Activated naive CD8-positive, alpha-beta T cell treated with anti-CD3 and anti-CD28 coated beads, Interleukin-2, amount 50 U/mL, for 24 hours (primary cell): ENCODE results near the gene KREMEN1.
"Not testable (repeated sequence)": the region's sequence is repeated elsewhere in the genome, so short reads cannot be mapped to it uniquely, and the experiment has no call there.

Source experiments
- ATAC-seq: fragments of 150-1000 bp; cut with Tn5 transposase; one replicate; pipeline ENCODE4 v1.10.0; 2021
- DNase-seq: peaks from one replicate; pipeline ENCODE4 v3.0.0; 2021
- H3K27ac Mint-ChIP-seq: one replicate; pipeline ENCODE4 v1.8.0; 2021; ENCODE audit warnings: mild to moderate bottlenecking, mixed read lengths
- H3K27me3 Mint-ChIP-seq: one replicate; pipeline ENCODE4 v1.8.0; 2021; ENCODE audit warnings: mixed read lengths
- H3K36me3 Mint-ChIP-seq: one replicate; pipeline ENCODE4 v1.8.0; 2021; ENCODE audit warnings: low read depth, mixed read lengths
- H3K4me1 Mint-ChIP-seq: one replicate; pipeline ENCODE4 v1.8.0; 2021; ENCODE audit warnings: mixed read lengths
- H3K4me3 Mint-ChIP-seq: one replicate; pipeline ENCODE4 v1.8.0; 2021; ENCODE audit warnings: mild to moderate bottlenecking, moderate library complexity, mixed read lengths
- H3K9me3 Mint-ChIP-seq: one replicate; pipeline ENCODE4 v1.8.0; 2021; ENCODE audit warnings: mixed read lengths

The KREMEN1 gene

DNA sequence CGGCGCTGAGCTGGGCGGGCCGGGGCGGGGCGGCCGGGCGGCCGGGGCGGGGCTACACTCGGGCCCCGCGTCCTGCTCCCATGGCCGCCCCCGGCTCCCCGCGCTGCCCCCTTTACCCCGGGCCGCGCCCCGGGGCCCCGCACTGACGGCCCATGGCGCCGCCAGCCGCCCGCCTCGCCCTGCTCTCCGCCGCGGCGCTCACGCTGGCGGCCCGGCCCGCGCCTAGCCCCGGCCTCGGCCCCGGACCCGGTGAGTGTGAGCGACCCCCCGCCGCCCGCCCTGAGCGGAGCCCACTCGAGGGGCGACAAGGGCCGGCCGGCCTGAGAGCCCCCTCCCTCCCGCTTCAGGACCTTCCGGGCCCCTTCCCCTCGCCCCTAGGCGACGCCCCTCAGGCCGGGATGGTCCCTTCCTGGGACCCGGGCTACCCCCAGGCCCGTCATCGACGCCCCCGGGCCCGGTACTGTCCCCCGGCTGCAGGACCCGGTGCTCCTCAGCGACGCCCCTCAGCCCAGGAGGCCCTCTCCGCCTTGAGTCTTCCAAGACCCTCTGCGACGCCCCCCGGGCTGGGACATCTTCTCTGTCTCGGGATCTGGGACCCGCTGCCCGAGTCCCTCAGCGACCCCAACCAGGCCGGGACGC lies at the start of gene KREMEN1:
KREMEN1 (plus strand) TSS at position 57 of the 639 bp plus-strand sequence; CDS start at position 153, 96 bp downstream.
- DNase-seq: no peak
- no peaks in the 10 kb centered on the region for H3K9me3 Mint-ChIP-seq
- no peaks in the 10 kb centered on the region for H3K36me3 Mint-ChIP-seq
- no peak within 1 kb of the TSS for H3K27ac Mint-ChIP-seq
- H3K4me3 Mint-ChIP-seq: peak within 1 kb of the TSS; percentile 63
- H3K4me1 Mint-ChIP-seq: peaks cover 24% of the 10 kb centered on the region
- ATAC-seq: no peak
- peaks cover 66% of the 10 kb centered on the region for H3K27me3 Mint-ChIP-seq

DNA sequence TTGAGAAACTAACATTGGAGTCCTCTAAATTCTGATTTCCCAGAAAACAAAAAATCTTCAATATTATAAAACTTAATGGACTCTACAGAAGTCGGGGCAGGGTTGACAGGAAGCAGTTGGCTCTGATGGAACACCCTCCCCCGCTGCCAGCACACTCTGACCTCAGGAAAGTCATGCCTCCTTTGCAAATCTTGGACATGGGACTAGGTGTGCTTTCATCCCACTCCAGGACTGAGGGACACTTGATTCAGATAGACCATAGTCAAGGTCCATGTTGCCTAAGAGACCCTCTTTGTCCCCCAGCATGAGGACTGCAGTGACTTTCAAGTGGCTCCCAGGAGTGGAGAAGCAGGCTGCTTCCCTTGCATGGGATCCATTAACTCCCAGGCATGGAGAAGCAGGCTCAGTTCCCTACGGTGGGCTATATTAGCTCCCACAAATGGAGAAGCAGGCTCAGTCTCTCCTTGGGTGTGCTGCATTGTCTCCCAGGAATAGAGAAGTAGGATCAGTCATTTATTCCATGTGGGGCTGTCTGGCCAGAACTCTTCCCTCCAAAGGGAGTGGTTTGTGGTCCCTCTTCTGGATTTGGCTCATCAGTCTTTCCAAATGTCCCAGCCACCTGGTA lies 49.6 kb upstream of the KREMEN1 start:
- no peaks in the 10 kb centered on the region for H3K4me1 Mint-ChIP-seq
- no peak overlapping the region for H3K4me3 Mint-ChIP-seq
- no peak for ATAC-seq
- H3K36me3 Mint-ChIP-seq: no peaks in the 10 kb centered on the region
- H3K27ac Mint-ChIP-seq: no peak overlapping the region
- peaks cover 5% of the 10 kb centered on the region for H3K9me3 Mint-ChIP-seq
- DNase-seq: no peak
- peaks cover 18% of the 10 kb centered on the region for H3K27me3 Mint-ChIP-seq

DNA sequence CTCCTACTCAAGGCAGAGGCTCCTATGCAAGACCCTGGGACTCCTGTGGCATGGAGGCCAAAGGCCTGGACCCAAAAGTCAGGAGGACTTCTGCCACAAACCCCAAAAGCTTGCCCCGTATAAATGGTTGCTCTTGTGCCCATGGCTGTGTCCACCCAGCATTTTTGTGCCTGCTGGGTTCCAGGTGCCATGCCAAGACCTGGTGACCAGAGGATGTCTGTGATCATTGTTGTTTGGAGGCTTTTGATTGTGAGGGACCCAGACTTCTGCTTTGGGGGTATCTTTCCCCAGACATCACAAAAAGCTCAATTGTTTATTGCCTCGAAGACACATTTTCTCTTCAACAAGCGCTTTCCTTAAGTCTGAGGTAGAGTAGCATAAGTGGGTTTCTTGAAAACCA lies 46.3 kb upstream of the KREMEN1 start:
- H3K4me1 Mint-ChIP-seq: peaks cover 13% of the 10 kb centered on the region
- H3K27me3 Mint-ChIP-seq: peaks cover 39% of the 10 kb centered on the region
- DNase-seq: no peak
- H3K36me3 Mint-ChIP-seq: no peaks in the 10 kb centered on the region
- no peaks in the 10 kb centered on the region for H3K9me3 Mint-ChIP-seq
- no peak overlapping the region for H3K27ac Mint-ChIP-seq
- no peak for ATAC-seq
- no peak overlapping the region for H3K4me3 Mint-ChIP-seq

DNA sequence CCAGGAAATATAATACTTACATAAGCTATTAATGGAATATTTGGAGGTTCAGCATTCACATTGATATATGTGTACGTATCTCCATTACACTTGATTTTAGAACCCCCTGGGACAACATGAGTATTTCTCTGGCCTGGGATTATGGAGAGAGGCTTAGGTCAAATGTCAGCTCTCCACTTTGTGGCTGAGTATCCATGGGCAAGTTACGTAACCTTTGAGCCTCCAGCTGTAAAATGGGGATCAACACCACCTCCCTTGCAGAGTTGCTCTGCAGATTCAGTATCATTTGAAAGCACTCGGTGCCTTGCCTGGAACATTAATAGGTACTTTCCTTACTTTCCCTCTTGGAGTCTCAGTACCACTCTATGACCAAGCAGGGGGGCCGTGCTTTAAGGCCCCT lies 44.4 kb upstream of the KREMEN1 start:
- H3K27me3 Mint-ChIP-seq: peaks cover 51% of the 10 kb centered on the region
- ATAC-seq: no peak

GRCh38 chr22:29029202-29030000 lies 43.4 kb upstream of the KREMEN1 start:
- Mint-ChIP-seq H3K27ac (no peak overlapping the region), H3K36me3 (no peaks in the 10 kb centered on the region), H3K4me1 (peaks cover 14% of the 10 kb centered on the region), H3K27me3 (peaks cover 52% of the 10 kb centered on the region), H3K9me3 (no peaks in the 10 kb centered on the region), H3K4me3 (no peak overlapping the region)
- DNase-seq: no peak
- no peak for ATAC-seq

More for the DNA sequence above, 44.4 kb upstream of the KREMEN1 start:
- Mint-ChIP-seq H3K4me3 (no peak overlapping the region), H3K4me1 (peaks cover 14% of the 10 kb centered on the region), H3K9me3 (no peaks in the 10 kb centered on the region), H3K27ac (no peak overlapping the region), H3K36me3 (no peaks in the 10 kb centered on the region)
- DNase-seq: no peak

- H3K9me3 Mint-ChIP-seq: no peaks in the 10 kb centered on the region
- H3K27me3 Mint-ChIP-seq: peaks cover 54% of the 10 kb centered on the region
- ATAC-seq (no peak), DNase-seq (peak; percentile 11)
- no peak overlapping the region for H3K27ac Mint-ChIP-seq
- H3K36me3 Mint-ChIP-seq: no peaks in the 10 kb centered on the region
- peak overlapping the region; percentile 42 for H3K4me3 Mint-ChIP-seq
- peaks cover 14% of the 10 kb centered on the region for H3K4me1 Mint-ChIP-seq
Observed at GRCh38 chr22:29030016-29030617, 42.7 kb upstream of the KREMEN1 start.

- peak; percentile 17 for ATAC-seq
Observed at GRCh38 chr22:29030618-29031226, 42.1 kb upstream of the KREMEN1 start.

GRCh38 chr22:29031227-29032011 lies 41.4 kb upstream of the KREMEN1 start:
- Mint-ChIP-seq H3K27ac (no peak overlapping the region), H3K4me1 (peaks cover 14% of the 10 kb centered on the region), H3K4me3 (peak overlapping the region; percentile 33), H3K27me3 (peaks cover 50% of the 10 kb centered on the region), H3K36me3 (no peaks in the 10 kb centered on the region), H3K9me3 (no peaks in the 10 kb centered on the region)
- ATAC-seq (peak; percentile 66), DNase-seq (peak; percentile 11)

More at GRCh38 chr22:29030618-29031226, 42.1 kb upstream of the KREMEN1 start:
- peak overlapping the region; percentile 42 for H3K4me3 Mint-ChIP-seq
- no peak overlapping the region for H3K27ac Mint-ChIP-seq
- DNase-seq: peak; percentile 37
- H3K9me3 Mint-ChIP-seq: no peaks in the 10 kb centered on the region
- peaks cover 50% of the 10 kb centered on the region for H3K27me3 Mint-ChIP-seq
- H3K4me1 Mint-ChIP-seq: peaks cover 14% of the 10 kb centered on the region
- H3K36me3 Mint-ChIP-seq: no peaks in the 10 kb centered on the region

GRCh38 chr22:29032014-29032475 lies 40.8 kb upstream of the KREMEN1 start:
- ATAC-seq: no peak
- Mint-ChIP-seq H3K27me3 (peaks cover 46% of the 10 kb centered on the region), H3K27ac (no peak overlapping the region), H3K4me3 (no peak overlapping the region), H3K4me1 (peaks cover 14% of the 10 kb centered on the region), H3K36me3 (no peaks in the 10 kb centered on the region), H3K9me3 (no peaks in the 10 kb centered on the region)
- DNase-seq: no peak

GRCh38 chr22:29032584-29032983 lies 40.3 kb upstream of the KREMEN1 start:
- Mint-ChIP-seq H3K36me3 (no peaks in the 10 kb centered on the region), H3K4me3 (no peak overlapping the region), H3K4me1 (peaks cover 14% of the 10 kb centered on the region), H3K9me3 (no peaks in the 10 kb centered on the region), H3K27ac (no peak overlapping the region), H3K27me3 (peaks cover 46% of the 10 kb centered on the region)
- ATAC-seq (no peak), DNase-seq (no peak)

- Mint-ChIP-seq H3K27me3 (peaks cover 18% of the 10 kb centered on the region), H3K4me3 (no peak overlapping the region), H3K36me3 (no peaks in the 10 kb centered on the region), H3K9me3 (no peaks in the 10 kb centered on the region), H3K27ac (no peak overlapping the region), H3K4me1 (no peaks in the 10 kb centered on the region)
- no peak for DNase-seq
- ATAC-seq: no peak
Observed at GRCh38 chr22:29037340-29037932, 35.4 kb upstream of the KREMEN1 start.

DNA sequence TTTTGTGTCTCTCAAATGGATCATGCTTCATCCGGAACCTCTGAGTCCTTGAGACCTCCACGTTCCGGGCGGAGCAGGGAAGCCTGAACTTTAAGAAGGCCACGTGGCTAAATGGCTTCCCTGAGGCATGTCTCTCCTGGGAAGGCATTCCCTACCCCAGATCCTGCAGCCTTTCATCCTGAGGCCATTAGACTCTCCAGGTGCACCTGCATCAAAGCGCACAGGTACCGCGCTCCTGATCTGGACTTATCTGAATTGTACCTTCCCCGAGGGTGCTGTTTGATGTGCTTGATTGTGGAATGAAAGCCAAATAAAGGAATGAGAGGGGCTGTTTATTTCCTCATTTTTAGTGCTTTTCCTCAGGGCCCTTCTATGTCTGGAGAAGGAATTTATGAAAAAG lies 33.7 kb upstream of the KREMEN1 start:
- ATAC-seq (no peak), DNase-seq (no peak)
- H3K27ac Mint-ChIP-seq: no peak overlapping the region

GRCh38 chr22:29039684-29040083 lies 33.2 kb upstream of the KREMEN1 start:
- not testable (repeated sequence) for DNase-seq, H3K27ac Mint-ChIP-seq, ATAC-seq, H3K4me3 Mint-ChIP-seq, H3K27me3 Mint-ChIP-seq, H3K36me3 Mint-ChIP-seq, H3K4me1 Mint-ChIP-seq, H3K9me3 Mint-ChIP-seq

More for the DNA sequence above, 33.7 kb upstream of the KREMEN1 start:
- no peak overlapping the region for H3K4me3 Mint-ChIP-seq
- no peaks in the 10 kb centered on the region for H3K9me3 Mint-ChIP-seq
- H3K4me1 Mint-ChIP-seq: no peaks in the 10 kb centered on the region
- H3K36me3 Mint-ChIP-seq: no peaks in the 10 kb centered on the region
- peaks cover 7% of the 10 kb centered on the region for H3K27me3 Mint-ChIP-seq
